Breast epithelium (tissue), 4 donors: ENCODE results near the gene SETDB1. TPM values are rescaled to one million over a fixed set of nuclear protein-coding genes. Genes with fewer than 3 reads are reported as not detected.
A peak's percentile ranks its signal among the peaks of the same experiment; 100 is the strongest.
"Not testable (repeated sequence)": the region's sequence is repeated elsewhere in the genome, so short reads cannot be mapped to it uniquely, and the experiment has no call there.

Experiments
- DNase-seq, 2 donors: peaks; one replicate each; pipeline ENCODE4 v3.0.0-alpha.2; 2019; ENCODE audit warnings: low spot score in 2 of 2
- H3K27ac ChIP-seq, 2 donors: fragments of 200-600 bp; sonication (generic) in 1 of 2; one replicate each; pipeline ENCODE4 v1.5.1; 2016 to 2019; ENCODE audit warnings: mild to moderate bottlenecking in 1 of 2
- H3K27me3 ChIP-seq, 2 donors: fragments of 200-600 bp; sonication (generic) in 1 of 2; one replicate each; pipeline versions ENCODE4 v1.5.1 to v1.6.0; 2017 to 2019; ENCODE audit warnings: control low read depth in 1 of 2, mild to moderate bottlenecking in 1 of 2
- H3K36me3 ChIP-seq: fragments of 200-600 bp; one replicate; pipeline ENCODE4 v1.5.1; 2019
- H3K4me1 ChIP-seq, 2 donors: fragments of 200-600 bp; sonication (generic); one replicate each; pipeline ENCODE4 v1.5.1; 2016 to 2019; ENCODE audit warnings: control low read depth in 1 of 2
- H3K4me3 ChIP-seq, 3 donors: fragments of 200-600 bp; sonication (generic); 1 replicate in 2 of 3; 2 replicates in 1 of 3; pipeline ENCODE4 v1.5.1; 2016 to 2019; ENCODE audit warnings: mild to moderate bottlenecking in 3 of 3, moderate library complexity in 2 of 3
- H3K9me3 ChIP-seq, 2 donors: fragments of 200-600 bp; sonication (generic) in 1 of 2; one replicate each; pipeline ENCODE4 v1.5.1; 2016 to 2019; ENCODE audit warnings: control low read depth in 1 of 2
- CTCF ChIP-seq, 3 donors: fragments of 450-650 bp; IDR thresholded peaks; one replicate each; pipeline ENCODE4 v1.5.1; 2016 to 2017; ENCODE audit warnings: antibody characterized with exemption in 3 of 3, mild to moderate bottlenecking in 3 of 3, moderate library complexity in 3 of 3
- POLR2A ChIP-seq: fragments of 450-650 bp; IDR thresholded peaks from one replicate; pipeline ENCODE4 v1.6.1; 2016; ENCODE audit warnings: antibody characterized with exemption, mild to moderate bottlenecking, moderate library complexity
- POLR2AphosphoS5 ChIP-seq, 3 donors: sonication (generic); formaldehyde crosslinking; IDR thresholded peaks; one replicate each; pipeline ENCODE4 v1.6.1; 2017; ENCODE audit warnings: antibody characterized with exemption in 3 of 3
- intact Hi-C: fragments of 100-400 bp; cut with DNase I; formaldehyde crosslinking; loops from one replicate; pipeline ENCODE4 v1.15.1; 2023; ENCODE audit warnings: low total_unique reads
- total RNA-seq, 3 donors: library from RNA; depleted of rRNA; stranded (reverse); fragments of >200 nt; gene quantifications; one replicate each; pipeline ENCODE4 v1.1.0, GENCODE V29; 2016

SETDB1 gene
- 10 to 100 TPM; 33.4 to 44.6 (median 41.0) TPM for total RNA-seq

- TF ChIP-seq POLR2A (no peak), POLR2AphosphoS5 (IDR thresholded peaks at IDR 0.05) (peak; percentile 64 to 74 (median 71))
- Histone ChIP-seq H3K4me3 (peak within 1 kb of the TSS; percentile 65 to 87 (median 73)), H3K27ac (peak within 1 kb of the TSS; percentile 92 to 93), H3K27me3 (no peaks in the 10 kb centered on the region), H3K36me3 (no peaks in the 10 kb centered on the region), H3K4me1 (no peaks in the 10 kb centered on the region), H3K9me3 (no peaks in the 10 kb centered on the region)
- intact Hi-C loops, result no loop called here
- DNase-seq, result peak; percentile 92 to 93
Observed at GRCh38 chr1:150926097-150926741, at the start of gene SETDB1. TSS of gene SETDB1 (plus strand) at chr1:150926363. CDS start at chr1:150927715, 1,352 bp downstream.

GRCh38 chr1:150878931-150879330 lies 47.2 kb upstream of the SETDB1 start:
- H3K36me3 ChIP-seq, intact Hi-C loops, H3K27me3 ChIP-seq, H3K27ac ChIP-seq, H3K9me3 ChIP-seq, H3K4me3 ChIP-seq, H3K4me1 ChIP-seq, DNase-seq: not testable (repeated sequence)

GRCh38 chr1:150881331-150882070 lies 44.7 kb upstream of the SETDB1 start:
- H3K4me3 ChIP-seq, result peak overlapping the region in 2 of 3 donors; percentile 3 to 35
- H3K27me3 ChIP-seq, result no peaks in the 10 kb centered on the region
- no peaks in the 10 kb centered on the region for H3K4me1 ChIP-seq
- peak in 2 of 3 donors; percentile 32 to 50 for TF ChIP-seq POLR2AphosphoS5 (IDR thresholded peaks at IDR 0.05)
- TF ChIP-seq CTCF (IDR thresholded peaks at IDR 0.05), result no peak
- TF ChIP-seq POLR2A, result no peak
- H3K27ac ChIP-seq, result peak overlapping the region; percentile 69 to 90
- no peak for DNase-seq
- intact Hi-C loops, result no loop called here
- H3K9me3 ChIP-seq, result no peaks in the 10 kb centered on the region
- H3K36me3 ChIP-seq, result no peaks in the 10 kb centered on the region

- H3K9me3 ChIP-seq, H3K36me3 ChIP-seq, H3K27ac ChIP-seq, H3K4me1 ChIP-seq, H3K27me3 ChIP-seq, intact Hi-C loops, H3K4me3 ChIP-seq, DNase-seq: not testable (repeated sequence)
Observed at GRCh38 chr1:150883121-150883520, 43.0 kb upstream of the SETDB1 start.

GRCh38 chr1:150887018-150887417 lies 39.1 kb upstream of the SETDB1 start, which contains the start of gene CTXND2:
TSS of gene CTXND2 (plus strand) at chr1:150887136. CDS start at chr1:150912315, 25,179 bp downstream.
- no peak within 1 kb of the TSS for H3K4me3 ChIP-seq
- TF ChIP-seq POLR2A (no peak), POLR2AphosphoS5 (IDR thresholded peaks at IDR 0.05) (no peak), CTCF (IDR thresholded peaks at IDR 0.05) (no peak)
- H3K4me1 ChIP-seq, result no peaks in the 10 kb centered on the region
- no peaks in the 10 kb centered on the region for H3K27me3 ChIP-seq
- no peak within 1 kb of the TSS for H3K27ac ChIP-seq
- intact Hi-C loops, result no loop called here
- DNase-seq, result no peak
- no peaks in the 10 kb centered on the region for H3K36me3 ChIP-seq
- H3K9me3 ChIP-seq, result no peaks in the 10 kb centered on the region

- Histone ChIP-seq H3K4me3 (no peak overlapping the region), H3K36me3 (no peaks in the 10 kb centered on the region), H3K9me3 (no peaks in the 10 kb centered on the region), H3K27me3 (no peaks in the 10 kb centered on the region), H3K4me1 (no peaks in the 10 kb centered on the region), H3K27ac (no peak overlapping the region)
- TF ChIP-seq POLR2A, result no peak
- no peak for TF ChIP-seq POLR2AphosphoS5 (IDR thresholded peaks at IDR 0.05)
- no peak for TF ChIP-seq CTCF (IDR thresholded peaks at IDR 0.05)
- DNase-seq, result no peak
- intact Hi-C loops, result no loop called here
Observed at GRCh38 chr1:150888727-150889126, 37.4 kb upstream of the SETDB1 start.
